ENCODE measurements around the gene FRAT1. TPM values are rescaled to one million over a fixed set of nuclear protein-coding genes. Genes with fewer than 3 reads are reported as not detected.

Gene FRAT1
- total and polyA plus RNA-seq, 2 of the 4 experiments (the other 2 are of a cell fraction), result 0.54 to 0.89 TPM

DNA sequence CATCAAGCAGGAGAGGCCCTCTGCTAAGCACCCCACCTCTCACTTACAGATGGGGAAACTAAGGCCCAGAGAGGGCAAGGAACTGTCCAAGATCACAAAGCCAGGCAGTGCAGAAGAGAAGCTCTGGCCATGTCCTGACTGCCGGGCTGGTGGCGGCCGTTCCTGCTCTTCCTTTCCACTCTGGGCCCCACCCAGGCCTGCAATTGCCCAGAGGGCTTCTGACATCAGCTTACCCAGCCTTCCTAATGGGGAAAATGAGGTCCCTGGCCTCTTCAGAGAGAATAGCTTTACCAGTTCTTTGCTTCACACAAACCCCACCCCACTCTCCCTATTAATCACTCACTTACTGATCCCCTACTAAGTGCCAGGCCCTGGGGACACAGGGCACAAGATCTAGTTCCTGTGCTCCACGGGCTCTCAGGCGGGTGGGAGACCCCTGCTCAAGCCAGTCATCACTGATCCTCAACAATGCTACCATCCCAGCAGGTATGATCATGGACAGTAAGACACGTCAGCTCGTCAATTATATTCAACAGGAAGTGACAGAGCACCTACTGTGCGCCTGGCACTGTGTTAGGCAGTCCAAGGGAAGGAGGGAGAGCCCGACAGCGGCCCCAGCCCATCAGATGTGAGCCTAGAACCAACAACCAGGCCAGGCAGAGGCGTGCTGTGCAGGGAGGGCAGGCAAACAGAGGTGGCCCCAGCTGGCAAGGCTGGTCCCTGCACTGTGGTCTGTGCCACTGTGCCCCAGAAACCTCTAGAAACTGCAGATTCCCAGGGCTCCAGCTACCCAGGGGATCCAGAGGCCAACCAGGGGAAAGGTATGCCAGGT is 41.9 kb downstream of the FRAT1 start:
- Histone ChIP-seq H3K9me3 (ENCODE audit: control insufficient read depth, insufficient read depth, low read length) (no peaks in the 10 kb centered on the region), H3K27me3 (ENCODE audit: control insufficient read depth, insufficient read depth, low read length) (no peaks in the 10 kb centered on the region), H4K20me1 (ENCODE audit: insufficient read depth, low read length) (no peaks in the 10 kb centered on the region), H3K27ac (ENCODE audit: insufficient read depth, low read length) (no peak overlapping the region), H2BK120ac (ENCODE audit: low read depth, low read length) (no peak overlapping the region), H3K79me1 (ENCODE audit: low read depth in 1 of 2, low read length in 2 of 2) (no peaks in the 10 kb centered on the region), H3K56ac (ENCODE audit: extremely low read depth, insufficient read depth, low read length) (no peak overlapping the region), H3K4me3 (ENCODE audit: insufficient read depth, low read depth, low read length) (no peak overlapping the region), H2AK5ac (ENCODE audit: low read depth, low read length) (no peak overlapping the region), H4K8ac (ENCODE audit: low read depth in 2 of 2, low read length in 2 of 2) (no peak overlapping the region), H3K9ac (ENCODE audit: low read depth, low read length) (no peak overlapping the region), H2BK5ac (ENCODE audit: low read depth, low read length, poor library complexity, severe bottlenecking) (no peak overlapping the region), H2AK9ac (replicated peaks; ENCODE audit: low read depth, low read length, poor library complexity) (no peak overlapping the region), H4K5ac (ENCODE audit: low read depth, low read length) (no peak overlapping the region), H3K4ac (ENCODE audit: low read depth, low read length) (no peak overlapping the region), H3K14ac (replicated peaks; ENCODE audit: low read depth, low read length) (no peak overlapping the region), H3K4me2 (ENCODE audit: low read depth, low read length) (no peak overlapping the region), H2AFZ (replicated peaks; ENCODE audit: low read length, poor library complexity) (no peak overlapping the region), H2BK20ac (ENCODE audit: low read depth, low read length) (no peak overlapping the region), H2BK15ac (ENCODE audit: low read depth, low read length) (no peak overlapping the region), H3K18ac (ENCODE audit: low read depth, low read length) (no peak overlapping the region), H3K9me1 (ENCODE audit: insufficient read depth, low read length) (0 out of 2 replicates have a peak, but pooled peaks cover 3% of the 10 kb centered on the region), H3K36me3 (ENCODE audit: control insufficient read depth, insufficient read depth, low read length) (peaks cover 39% of the 10 kb centered on the region), H3K4me1 (ENCODE audit: control insufficient read depth, insufficient read depth, low read length) (no peaks in the 10 kb centered on the region), H4K91ac (ENCODE audit: insufficient read depth, low read depth, low read length) (no peak overlapping the region), H3K23ac (ENCODE audit: low read depth, low read length) (no peak overlapping the region)
- TF ChIP-seq NFE2L2 (IDR thresholded peaks at IDR 0.05; ENCODE audit: low read depth, low read length) (no peak), POLR2A (IDR thresholded peaks at IDR 0.05; ENCODE audit: low read depth, low read length) (no peak), MAFK (IDR thresholded peaks at IDR 0.05; ENCODE audit: low read depth, low read length) (no peak), RCOR1 (IDR thresholded peaks at IDR 0.05; ENCODE audit: insufficient replicate concordance, low read length) (no peak), FOS (IDR thresholded peaks at IDR 0.05; ENCODE audit: low read depth, low read length) (no peak), RFX5 (IDR thresholded peaks at IDR 0.05; ENCODE audit: low read depth, low read length) (no peak)
- TF ChIP-seq, protein P1, sequence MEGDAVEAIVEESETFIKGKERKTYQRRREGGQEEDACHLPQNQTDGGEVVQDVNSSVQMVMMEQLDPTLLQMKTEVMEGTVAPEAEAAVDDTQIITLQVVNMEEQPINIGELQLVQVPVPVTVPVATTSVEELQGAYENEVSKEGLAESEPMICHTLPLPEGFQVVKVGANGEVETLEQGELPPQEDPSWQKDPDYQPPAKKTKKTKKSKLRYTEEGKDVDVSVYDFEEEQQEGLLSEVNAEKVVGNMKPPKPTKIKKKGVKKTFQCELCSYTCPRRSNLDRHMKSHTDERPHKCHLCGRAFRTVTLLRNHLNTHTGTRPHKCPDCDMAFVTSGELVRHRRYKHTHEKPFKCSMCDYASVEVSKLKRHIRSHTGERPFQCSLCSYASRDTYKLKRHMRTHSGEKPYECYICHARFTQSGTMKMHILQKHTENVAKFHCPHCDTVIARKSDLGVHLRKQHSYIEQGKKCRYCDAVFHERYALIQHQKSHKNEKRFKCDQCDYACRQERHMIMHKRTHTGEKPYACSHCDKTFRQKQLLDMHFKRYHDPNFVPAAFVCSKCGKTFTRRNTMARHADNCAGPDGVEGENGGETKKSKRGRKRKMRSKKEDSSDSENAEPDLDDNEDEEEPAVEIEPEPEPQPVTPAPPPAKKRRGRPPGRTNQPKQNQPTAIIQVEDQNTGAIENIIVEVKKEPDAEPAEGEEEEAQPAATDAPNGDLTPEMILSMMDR (conservative IDR thresholded peaks at IDR 0.05; ENCODE audit: low read depth, low read length), result no peak
- TF ChIP-seq, protein P2, sequence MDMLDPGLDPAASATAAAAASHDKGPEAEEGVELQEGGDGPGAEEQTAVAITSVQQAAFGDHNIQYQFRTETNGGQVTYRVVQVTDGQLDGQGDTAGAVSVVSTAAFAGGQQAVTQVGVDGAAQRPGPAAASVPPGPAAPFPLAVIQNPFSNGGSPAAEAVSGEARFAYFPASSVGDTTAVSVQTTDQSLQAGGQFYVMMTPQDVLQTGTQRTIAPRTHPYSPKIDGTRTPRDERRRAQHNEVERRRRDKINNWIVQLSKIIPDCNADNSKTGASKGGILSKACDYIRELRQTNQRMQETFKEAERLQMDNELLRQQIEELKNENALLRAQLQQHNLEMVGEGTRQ (IDR thresholded peaks at IDR 0.05; ENCODE audit: low read depth, low read length), result no peak
- intact Hi-C loops (cut with micrococcal nuclease) (no loop called here), in situ Hi-C loops (cut with MboI; ENCODE audit: low sequenced_read_pairs) (no loop called here), dilution Hi-C loops (cut with HindIII; ENCODE audit: low sequenced_read_pairs, unreplicated experiment) (no loop called here)
- ChIA-PET POLR2A (ENCODE audit: unreplicated experiment) (no interaction called here), CTCF (no interaction called here)
- DNase-seq (no peak), ATAC-seq (ENCODE audit: low read depth) (no peak)
- BruUV-seq (replicated peaks), result no TSS peak
- WGBS, 2 experiments (ENCODE audit: extremely low coverage in 2 of 2, insufficient read length in 1 of 2), result 95% methylated on average over 10 of the region's 11 CpGs; no CpG with 5 or more reads in 1 of the 2 experiments

Data from IMR-90 (cell line).